GM10248 (cell line): ENCODE data around the gene KLHL14.

Experiments used
- CTCF ChIA-PET: fragments of 300-600 bp; sonication (Branson Sonifier 250); formaldehyde crosslinking; extraction: SDS; loops from one replicate; lab custom pipeline; 2021; ENCODE audit warnings: antibody characterized with exemption; lab: Yijun Ruan, JAX
- POLR2A ChIA-PET: fragments of 350-650 bp; sonication (Branson Sonifier 250); formaldehyde crosslinking; extraction: SDS; loops from one replicate; lab custom pipeline; 2020; ENCODE audit warnings: antibody characterized with exemption; lab: Yijun Ruan, JAX
- DNase-seq: peaks from one replicate; pipeline ENCODE4 v3.0.0; 2012; ENCODE audit errors: extremely low spot score
- CTCF ChIP-seq: IDR thresholded peaks from 2 replicates; pipeline ENCODE4 v1.5.1; 2012; ENCODE audit warnings: mild to moderate bottlenecking, low read depth; ENCODE audit errors: extremely low read depth, missing control alignments, control extremely low read depth

Gene KLHL14

GRCh38 chr18:32701313-32701712, 71.5 kb downstream of the KLHL14 start:
- CTCF ChIA-PET = no interaction called here
- DNase-seq = no peak
- TF ChIP-seq CTCF = no peak
- POLR2A ChIA-PET = no interaction called here

GRCh38 chr18:32698153-32698552, 74.7 kb downstream of the KLHL14 start:
- no peak for TF ChIP-seq CTCF
- CTCF ChIA-PET = interaction anchor here (1.7 kb wide), 1 partner anchor 17 kb away, joined by 4 read pairs; no protein-coding TSS in a partner anchor
- no peak for DNase-seq
- POLR2A ChIA-PET = no interaction called here

- CTCF ChIA-PET = interaction anchor here (0.8 to 2.0 kb wide), 6 partner anchors 10 to 536 kb away, joined by 3 to 4 read pairs (median 3); no protein-coding TSS in a partner anchor
- TF ChIP-seq CTCF = no peak
- POLR2A ChIA-PET = no interaction called here
- no peak for DNase-seq
Observed at GRCh38 chr18:32696376-32696775, 76.4 kb downstream of the KLHL14 start.

GRCh38 chr18:32695534-32695933, 77.3 kb downstream of the KLHL14 start:
- CTCF ChIA-PET = interaction anchor here (2.0 kb wide), 1 partner anchor 11 kb away, joined by 4 read pairs; no protein-coding TSS in a partner anchor
- POLR2A ChIA-PET = no interaction called here
- TF ChIP-seq CTCF = no peak
- DNase-seq = no peak

GRCh38 chr18:32688821-32689220, 84.0 kb downstream of the KLHL14 start:
- TF ChIP-seq CTCF = no peak
- CTCF ChIA-PET = interaction anchor here (1.1 kb wide), 1 partner anchor 10 kb away, joined by 5 read pairs; no protein-coding TSS in a partner anchor
- no peak for DNase-seq
- POLR2A ChIA-PET = no interaction called here

- no peak for TF ChIP-seq CTCF
- ChIA-PET POLR2A (no interaction called here), CTCF (interaction anchor here (1.0 to 2.0 kb wide), 4 partner anchors 11 to 30 kb away, joined by 3 to 5 read pairs (median 3); no protein-coding TSS in a partner anchor)
- no peak for DNase-seq
Observed at GRCh38 chr18:32684940-32685339, 87.9 kb downstream of the KLHL14 start.
